AG10803 (cell line): ENCODE data around the gene TIGIT.
A peak's percentile ranks its signal among the peaks of the same experiment; 100 is the strongest.

ENCODE experiments used
- DNase-seq: peaks from one replicate; pipeline ENCODE4 v3.0.0; 2010; ENCODE audit warnings: low read depth
- H3K4me3 ChIP-seq: 2 replicates; pipeline ENCODE4 v1.5.1; 2011; ENCODE audit warnings: mild to moderate bottlenecking, low read length, control low read depth
- TF ChIP-seq, protein P1 (sequence below): conservative IDR thresholded peaks from 2 replicates; pipeline ENCODE4 v1.5.1; 2011; ENCODE audit warnings: mild to moderate bottlenecking, low read length, control low read depth, inconsistent platforms

Gene TIGIT

GRCh38 chr3:114295946-114296345, 2.1 kb downstream of the TIGIT start:
- TF ChIP-seq, protein P1, sequence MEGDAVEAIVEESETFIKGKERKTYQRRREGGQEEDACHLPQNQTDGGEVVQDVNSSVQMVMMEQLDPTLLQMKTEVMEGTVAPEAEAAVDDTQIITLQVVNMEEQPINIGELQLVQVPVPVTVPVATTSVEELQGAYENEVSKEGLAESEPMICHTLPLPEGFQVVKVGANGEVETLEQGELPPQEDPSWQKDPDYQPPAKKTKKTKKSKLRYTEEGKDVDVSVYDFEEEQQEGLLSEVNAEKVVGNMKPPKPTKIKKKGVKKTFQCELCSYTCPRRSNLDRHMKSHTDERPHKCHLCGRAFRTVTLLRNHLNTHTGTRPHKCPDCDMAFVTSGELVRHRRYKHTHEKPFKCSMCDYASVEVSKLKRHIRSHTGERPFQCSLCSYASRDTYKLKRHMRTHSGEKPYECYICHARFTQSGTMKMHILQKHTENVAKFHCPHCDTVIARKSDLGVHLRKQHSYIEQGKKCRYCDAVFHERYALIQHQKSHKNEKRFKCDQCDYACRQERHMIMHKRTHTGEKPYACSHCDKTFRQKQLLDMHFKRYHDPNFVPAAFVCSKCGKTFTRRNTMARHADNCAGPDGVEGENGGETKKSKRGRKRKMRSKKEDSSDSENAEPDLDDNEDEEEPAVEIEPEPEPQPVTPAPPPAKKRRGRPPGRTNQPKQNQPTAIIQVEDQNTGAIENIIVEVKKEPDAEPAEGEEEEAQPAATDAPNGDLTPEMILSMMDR = no peak
- H3K4me3 ChIP-seq = no peak overlapping the region
- DNase-seq = no peak

- H3K4me3 ChIP-seq = no peak overlapping the region
- DNase-seq = no peak
- TF ChIP-seq, protein P1 = peak; percentile 44
Measured at GRCh38 chr3:114299421-114299820, 5.6 kb downstream of the TIGIT start.

DNA sequence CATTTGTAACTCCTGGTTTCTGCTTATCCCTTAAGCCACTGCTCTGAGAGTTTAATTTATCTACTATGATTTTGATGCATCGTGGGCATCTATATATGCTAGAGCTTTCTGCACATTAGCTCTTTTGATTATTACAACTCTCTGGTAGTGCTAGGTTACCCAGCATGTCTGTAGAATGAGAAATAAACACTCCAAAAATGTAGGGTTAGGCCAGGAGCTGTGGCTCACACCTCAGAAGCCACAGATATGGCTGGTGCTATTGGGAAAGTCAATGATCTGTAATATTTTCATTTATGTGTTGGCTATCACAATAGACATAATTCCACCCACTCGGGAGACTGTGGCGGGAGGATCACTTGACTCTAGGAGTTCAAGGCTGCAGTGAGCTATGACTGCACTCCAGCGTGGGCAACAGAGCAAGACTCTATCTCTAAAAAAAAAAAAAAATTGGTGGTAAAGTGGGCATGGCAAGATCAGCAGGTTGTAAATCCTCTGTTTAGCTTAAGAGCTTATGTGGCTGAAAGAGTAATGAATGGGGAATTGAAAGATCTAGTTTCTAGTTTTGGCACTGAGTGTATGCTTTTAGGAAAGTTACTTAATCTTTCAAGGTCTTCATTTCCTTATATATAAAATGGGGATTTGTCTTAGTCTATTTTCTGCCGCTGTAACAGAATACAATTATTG, 6.3 kb downstream of the TIGIT start:
- DNase-seq = no peak
- H3K4me3 ChIP-seq = no peak overlapping the region
- TF ChIP-seq, protein P1 = no peak

- TF ChIP-seq, protein P1 = no peak
- no peak overlapping the region for H3K4me3 ChIP-seq
- no peak for DNase-seq
Measured at GRCh38 chr3:114307222-114307830, 13.5 kb downstream of the TIGIT start.

- DNase-seq = no peak
- no peak overlapping the region for H3K4me3 ChIP-seq
- TF ChIP-seq, protein P1 = no peak
Measured at GRCh38 chr3:114307832-114308231, 14.0 kb downstream of the TIGIT start.

DNA sequence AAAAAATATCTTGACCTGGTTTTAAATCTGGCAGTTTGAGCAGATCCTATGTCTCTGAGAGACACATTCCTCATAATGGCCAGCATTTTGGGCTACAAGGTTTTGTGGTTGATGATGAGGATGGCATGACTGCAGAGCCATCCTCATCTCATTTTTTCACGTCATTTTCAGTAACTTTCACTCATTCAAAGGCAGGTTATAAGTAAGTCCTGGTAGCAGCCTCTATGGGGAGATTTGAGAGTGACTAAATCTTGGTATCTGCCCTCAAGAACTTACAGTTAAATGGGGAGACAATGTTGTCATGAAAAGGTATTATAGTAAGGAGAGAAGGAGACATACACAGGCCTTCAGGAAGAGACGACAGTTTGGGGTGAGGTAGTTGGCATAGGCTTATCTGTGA, 14.5 kb downstream of the TIGIT start:
- TF ChIP-seq, protein P1 = no peak
- DNase-seq = no peak
- H3K4me3 ChIP-seq = no peak overlapping the region

DNA sequence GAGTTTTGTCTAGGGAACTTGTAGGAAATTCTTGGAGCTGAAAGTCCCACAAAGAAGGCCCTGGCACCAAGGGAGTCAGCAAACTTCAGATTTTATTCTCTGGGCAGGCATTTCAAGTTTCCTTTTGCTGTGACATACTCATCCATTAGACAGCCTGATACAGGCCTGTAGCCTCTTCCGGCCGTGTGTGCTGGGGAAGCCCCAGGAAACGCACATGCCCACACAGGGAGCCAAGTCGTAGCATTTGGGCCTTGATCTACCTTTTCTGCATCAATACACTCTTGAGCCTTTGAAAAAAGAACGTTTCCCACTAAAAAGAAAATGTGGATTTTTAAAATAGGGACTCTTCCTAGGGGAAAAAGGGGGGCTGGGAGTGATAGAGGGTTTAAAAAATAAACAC, 15.0 kb downstream of the TIGIT start:
- TF ChIP-seq, protein P1 = no peak
- no peak overlapping the region for H3K4me3 ChIP-seq
- no peak for DNase-seq
